MCF 10A (cell line): ENCODE data around the gene FLRT2. TPM values are rescaled to one million over a fixed set of nuclear protein-coding genes. Genes with fewer than 3 reads are reported as not detected.

ENCODE experiments used
- BruUV-seq: library from RNA; stranded (reverse); fragments of 400-500 nt; replicated peaks from 2 replicates; lab custom pipeline; 2021; lab: Mats Ljungman, UMichigan
- CTCF ChIA-PET: fragments of 300-600 bp; sonication (Branson Sonifier 250); formaldehyde crosslinking; extraction: SDS; loops from one replicate; lab custom pipeline; 2021; ENCODE audit warnings: antibody characterized with exemption, inconsistent platforms; lab: Yijun Ruan, JAX
- POLR2A ChIA-PET: fragments of 300-600, 350-650 bp; sonication (Branson Sonifier 250); formaldehyde crosslinking; extraction: SDS; loops from one replicate; lab custom pipeline; 2020; ENCODE audit warnings: antibody characterized with exemption, inconsistent platforms; lab: Yijun Ruan, JAX
- DNase-seq: peaks from one replicate; pipeline ENCODE4 v3.0.0-alpha.2; 2018; ENCODE audit not compliant: unreplicated experiment
- H3K27ac Mint-ChIP-seq: one replicate; pipeline ENCODE4 v1.8.0; 2022; ENCODE audit warnings: mild to moderate bottlenecking, low read depth, mixed read lengths; ENCODE audit not compliant: unreplicated experiment
- H3K27me3 Mint-ChIP-seq: one replicate; pipeline ENCODE4 v1.8.0; 2022; ENCODE audit warnings: mixed read lengths; ENCODE audit not compliant: insufficient read depth, unreplicated experiment
- H3K36me3 Mint-ChIP-seq: one replicate; pipeline ENCODE4 v1.8.0; 2022; ENCODE audit warnings: mild to moderate bottlenecking, moderate library complexity, mixed read lengths; ENCODE audit not compliant: insufficient read depth, unreplicated experiment
- H3K4me1 Mint-ChIP-seq: one replicate; pipeline ENCODE4 v1.8.0; 2022; ENCODE audit warnings: mixed read lengths; ENCODE audit not compliant: insufficient read depth, unreplicated experiment
- H3K4me3 Mint-ChIP-seq: one replicate; pipeline ENCODE4 v1.8.0; 2022; ENCODE audit warnings: mild to moderate bottlenecking, moderate library complexity, mixed read lengths; ENCODE audit not compliant: unreplicated experiment
- H3K9me3 Mint-ChIP-seq: one replicate; pipeline ENCODE4 v1.8.0; 2022; ENCODE audit warnings: mixed read lengths; ENCODE audit not compliant: unreplicated experiment
- intact Hi-C: fragments of 100-400 bp; cut with micrococcal nuclease; formaldehyde crosslinking; loops from 2 replicates; pipeline ENCODE4 v1.14.1; 2022
- total RNA-seq: library from RNA; stranded (reverse); gene quantifications from 2 replicates; pipeline ENCODE4 v1.2.3, GENCODE V29; 2022
- TF ChIP-seq, protein P1 (sequence below): fragments of 200-600 bp; IDR thresholded peaks from one replicate; pipeline ENCODE4 v1.8.0; 2022; ENCODE audit warnings: antibody characterized with exemption, mild to moderate bottlenecking; ENCODE audit not compliant: unreplicated experiment

FLRT2 gene
- total RNA-seq, 1 experiment from 2014 or later: 153 TPM

DNA sequence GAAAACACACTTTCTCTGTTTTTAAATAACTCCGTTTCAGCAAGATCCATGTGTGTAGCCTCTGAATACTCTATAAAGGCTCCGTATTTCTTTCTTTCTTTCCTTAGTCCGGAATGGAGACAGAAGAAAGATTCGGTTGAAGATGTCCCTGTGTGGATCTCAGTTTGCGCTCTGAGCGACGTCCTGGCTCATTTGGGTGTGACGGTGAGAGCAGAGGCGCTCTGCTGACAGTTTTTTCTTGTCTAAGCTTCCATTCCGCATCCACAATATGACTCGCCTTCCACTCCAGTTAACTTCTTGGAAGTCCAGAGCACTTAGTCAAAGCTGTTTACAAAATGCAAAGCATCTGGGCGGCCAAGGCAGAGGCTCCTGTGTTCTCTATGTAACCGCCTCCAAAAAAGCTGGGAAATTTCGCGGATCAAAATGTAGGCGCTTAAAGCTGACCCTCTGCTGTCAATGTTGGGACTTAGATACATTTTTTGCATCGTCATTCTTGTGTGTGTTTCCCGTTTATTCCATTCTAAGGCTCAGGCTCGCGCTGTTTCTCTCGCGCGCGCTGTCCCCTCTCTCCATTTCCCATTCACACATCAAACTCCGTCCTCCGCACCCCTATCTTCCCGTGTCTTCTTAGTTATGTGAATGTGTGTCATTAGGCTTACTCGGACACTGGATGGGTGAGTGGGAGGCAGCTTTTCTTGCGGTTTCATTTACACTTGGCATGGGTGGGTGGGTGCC, 880 bp upstream of the FLRT2 start:
- peak; percentile 64 for DNase-seq
- CTCF ChIA-PET: interaction anchor here (0.6 to 2.3 kb wide), 30 partner anchors 12 to 1637 kb away, joined by 3 to 13 read pairs (median 3); no protein-coding TSS in a partner anchor
- TF ChIP-seq, protein P1, sequence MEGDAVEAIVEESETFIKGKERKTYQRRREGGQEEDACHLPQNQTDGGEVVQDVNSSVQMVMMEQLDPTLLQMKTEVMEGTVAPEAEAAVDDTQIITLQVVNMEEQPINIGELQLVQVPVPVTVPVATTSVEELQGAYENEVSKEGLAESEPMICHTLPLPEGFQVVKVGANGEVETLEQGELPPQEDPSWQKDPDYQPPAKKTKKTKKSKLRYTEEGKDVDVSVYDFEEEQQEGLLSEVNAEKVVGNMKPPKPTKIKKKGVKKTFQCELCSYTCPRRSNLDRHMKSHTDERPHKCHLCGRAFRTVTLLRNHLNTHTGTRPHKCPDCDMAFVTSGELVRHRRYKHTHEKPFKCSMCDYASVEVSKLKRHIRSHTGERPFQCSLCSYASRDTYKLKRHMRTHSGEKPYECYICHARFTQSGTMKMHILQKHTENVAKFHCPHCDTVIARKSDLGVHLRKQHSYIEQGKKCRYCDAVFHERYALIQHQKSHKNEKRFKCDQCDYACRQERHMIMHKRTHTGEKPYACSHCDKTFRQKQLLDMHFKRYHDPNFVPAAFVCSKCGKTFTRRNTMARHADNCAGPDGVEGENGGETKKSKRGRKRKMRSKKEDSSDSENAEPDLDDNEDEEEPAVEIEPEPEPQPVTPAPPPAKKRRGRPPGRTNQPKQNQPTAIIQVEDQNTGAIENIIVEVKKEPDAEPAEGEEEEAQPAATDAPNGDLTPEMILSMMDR: no peak
- Mint-ChIP-seq H3K4me3 (peak overlapping the region; percentile 86), H3K4me1 (peaks cover 23% of the 10 kb centered on the region), H3K9me3 (no peaks in the 10 kb centered on the region), H3K27ac (peak overlapping the region; percentile 73), H3K27me3 (no peaks in the 10 kb centered on the region), H3K36me3 (no peaks in the 10 kb centered on the region)
- intact Hi-C loops: loop anchor here (1.0 to 5.0 kb wide), 6 partner anchors 114 to 1541 kb away; no protein-coding TSS in a partner anchor
- no TSS peak for BruUV-seq
- POLR2A ChIA-PET: interaction anchor here (0.7 to 7.3 kb wide), 21 partner anchors 12 to 1374 kb away, joined by 3 to 60 read pairs (median 4); no protein-coding TSS in a partner anchor

DNA sequence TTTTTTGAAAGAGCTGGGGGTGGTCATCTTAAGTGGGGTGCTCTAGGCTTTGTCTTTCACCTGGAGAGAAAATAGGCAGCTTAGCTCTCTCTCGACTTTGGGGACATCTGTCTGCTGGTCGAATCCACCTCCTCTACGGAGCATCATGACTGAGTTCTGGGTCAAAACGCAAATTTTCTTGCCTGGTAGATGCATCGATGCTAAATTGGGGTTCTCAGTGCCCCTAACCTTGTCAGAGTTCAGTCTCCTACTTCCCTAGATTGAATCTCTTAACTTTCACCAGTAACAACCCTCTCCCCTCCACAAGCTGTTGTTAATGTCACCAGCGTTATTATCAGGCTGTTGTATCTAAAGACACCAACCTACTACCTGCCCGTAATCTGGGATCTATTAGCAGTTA, 682 bp downstream of the FLRT2 start:
- no peak for DNase-seq
- ChIA-PET POLR2A (interaction anchor here (0.6 to 7.3 kb wide), 17 partner anchors 15 to 1617 kb away, joined by 3 to 60 read pairs (median 5); no protein-coding TSS in a partner anchor), CTCF (interaction anchor here (0.5 to 2.1 kb wide), 11 partner anchors 13 to 1542 kb away, joined by 3 to 10 read pairs (median 3); no protein-coding TSS in a partner anchor)
- Mint-ChIP-seq H3K36me3 (no peaks in the 10 kb centered on the region), H3K9me3 (no peaks in the 10 kb centered on the region), H3K4me3 (peak overlapping the region; percentile 86), H3K4me1 (peaks cover 38% of the 10 kb centered on the region), H3K27ac (no peak overlapping the region), H3K27me3 (no peaks in the 10 kb centered on the region)
- TF ChIP-seq, protein P1: no peak
- BruUV-seq: TSS peak; percentile 6
- intact Hi-C loops: loop anchor here (1.0 to 10.0 kb wide), 6 partner anchors 82 to 1523 kb away; no protein-coding TSS in a partner anchor

DNA sequence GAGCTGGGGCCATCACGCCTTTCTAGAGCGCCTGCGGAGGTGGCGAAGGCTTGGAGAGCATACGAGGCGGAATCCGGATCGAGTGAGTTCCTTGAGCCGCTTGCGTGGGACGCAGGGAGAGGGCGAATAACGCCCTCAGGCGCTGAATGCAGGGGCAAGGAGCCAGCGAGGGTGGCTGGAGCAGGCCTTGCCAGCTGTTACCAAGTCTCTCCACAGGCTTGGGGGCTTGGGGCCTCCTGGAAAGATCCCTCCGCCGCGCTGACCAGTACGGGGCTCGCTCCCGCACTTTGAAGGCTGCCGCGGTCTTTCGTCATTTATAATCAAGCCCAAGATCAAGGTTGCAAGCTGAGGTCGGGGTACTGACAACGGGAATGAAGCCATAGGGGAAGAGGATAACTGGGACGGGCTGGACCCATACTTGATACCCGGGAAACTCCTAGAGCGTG, 1.2 kb downstream of the FLRT2 start:
- Mint-ChIP-seq H3K27ac (peak overlapping the region; percentile 69), H3K4me3 (peak overlapping the region; percentile 86), H3K36me3 (no peaks in the 10 kb centered on the region), H3K9me3 (no peaks in the 10 kb centered on the region), H3K4me1 (peaks cover 40% of the 10 kb centered on the region), H3K27me3 (no peaks in the 10 kb centered on the region)
- DNase-seq: peak; percentile 85
- POLR2A ChIA-PET: interaction anchor here (0.6 to 7.3 kb wide), 15 partner anchors 15 to 1618 kb away, joined by 3 to 60 read pairs (median 5); no protein-coding TSS in a partner anchor
- intact Hi-C loops: loop anchor here (1.0 to 10.0 kb wide), 6 partner anchors 81 to 1524 kb away; no protein-coding TSS in a partner anchor
- CTCF ChIA-PET: interaction anchor here (0.5 to 2.1 kb wide), 8 partner anchors 13 to 1730 kb away, joined by 3 to 10 read pairs (median 4); no protein-coding TSS in a partner anchor
- BruUV-seq: no TSS peak
- TF ChIP-seq, protein P1: no peak
